NCI-H2171 (cell line): ENCODE results near the gene PIM2.
"Not testable (repeated sequence)": the region's sequence is repeated elsewhere in the genome, so short reads cannot be mapped to it uniquely, and the experiment has no call there.

Experiments used
- DNase-seq: peaks from one replicate; lab custom pipeline; 2025; lab: John Stamatoyannopoulos, UW

PIM2 gene

DNA sequence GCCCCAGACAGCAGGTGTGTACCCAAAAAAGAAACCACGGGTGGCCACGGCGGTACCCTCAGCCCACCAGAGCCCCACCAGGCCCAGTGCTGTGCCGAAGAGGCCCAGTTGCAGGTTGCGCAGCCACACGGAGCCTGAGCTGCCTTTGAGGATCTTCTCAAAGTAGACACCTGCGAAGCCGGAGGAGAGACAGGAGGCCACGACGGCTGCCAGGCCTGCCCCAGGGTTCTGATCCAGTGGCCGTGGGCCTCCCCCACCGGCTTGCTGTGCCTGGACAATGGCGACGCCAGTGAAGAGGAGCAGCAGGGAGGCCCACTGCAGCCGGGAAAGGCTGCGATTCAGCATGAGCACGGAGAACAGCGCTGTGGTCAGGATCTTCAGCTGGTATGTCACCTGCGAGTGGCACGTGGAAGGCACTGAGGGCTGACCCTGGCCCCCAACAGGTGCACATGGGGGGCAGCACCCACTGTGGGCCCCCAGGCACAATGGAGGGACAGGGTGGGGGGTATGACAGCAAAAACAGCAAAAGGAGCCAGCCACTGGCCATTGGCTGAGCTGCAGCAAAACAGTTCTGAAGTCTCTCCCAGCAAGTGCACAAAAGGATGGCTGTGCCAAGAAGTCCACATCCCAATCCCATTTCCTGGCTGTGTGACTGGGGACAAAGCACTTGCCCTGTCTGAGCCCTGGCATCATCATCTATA, 13.6 kb downstream of the PIM2 start:
- no peak for DNase-seq

DNA sequence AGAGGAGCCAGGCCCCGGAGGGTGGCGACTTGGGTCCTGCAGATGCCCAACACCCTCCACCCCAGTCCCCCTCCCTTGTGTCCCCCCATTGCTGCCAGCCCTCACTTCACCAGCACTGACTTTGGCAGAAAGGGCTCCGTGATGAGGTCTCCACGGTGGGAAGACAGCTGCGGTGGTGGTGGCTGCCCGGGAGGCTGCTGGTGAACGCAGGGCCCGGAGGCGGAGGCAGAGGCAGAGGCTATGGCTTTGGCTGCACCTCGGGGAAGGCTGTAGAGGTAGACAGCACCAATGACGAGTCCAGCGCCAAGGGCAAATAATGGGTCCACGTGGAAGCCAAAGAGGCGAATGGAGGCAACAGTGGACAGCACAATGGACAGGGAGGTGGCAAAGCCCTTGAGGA, 14.2 kb downstream of the PIM2 start:
- no peak for DNase-seq

DNA sequence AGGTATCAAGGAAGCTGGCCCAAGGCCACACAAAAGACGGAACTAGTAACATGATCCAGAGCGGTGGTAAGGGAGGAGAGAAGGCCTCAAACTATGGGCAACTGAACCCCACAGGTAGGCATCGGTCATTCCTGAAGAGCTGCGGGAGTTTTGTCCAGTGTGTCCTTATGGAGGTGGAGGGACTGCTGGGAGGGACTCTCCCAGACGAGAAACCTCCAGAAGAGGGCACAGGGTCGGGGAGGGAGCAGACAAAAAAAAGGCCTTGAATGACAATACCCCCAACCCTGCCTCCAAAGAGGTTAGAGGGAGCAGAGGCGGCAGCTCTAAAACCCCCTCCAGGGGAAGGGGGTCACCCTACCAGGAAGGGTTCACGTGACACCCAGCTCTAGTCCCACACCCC, 14.6 kb downstream of the PIM2 start:
- no peak for DNase-seq

DNA sequence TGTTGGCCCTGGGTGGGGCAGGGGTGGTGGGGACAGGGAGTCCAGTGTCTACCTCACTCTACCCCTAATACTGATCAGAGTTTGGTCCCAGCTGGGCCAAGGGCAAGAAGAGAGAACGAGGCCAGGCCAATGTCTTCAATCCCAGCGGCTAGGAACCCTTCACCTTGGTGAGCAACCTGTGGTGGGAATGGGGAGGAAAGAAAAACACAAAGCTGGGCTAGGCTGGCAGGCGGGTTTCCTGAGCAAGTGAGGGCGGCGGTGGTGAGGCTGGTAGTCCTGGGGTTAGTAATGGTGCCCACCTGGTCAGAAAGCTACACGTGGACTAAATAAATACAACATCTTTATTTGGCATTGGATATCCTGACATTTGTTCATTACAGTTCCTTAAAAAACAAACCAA, 15.5 kb downstream of the PIM2 start:
- no peak for DNase-seq

DNA sequence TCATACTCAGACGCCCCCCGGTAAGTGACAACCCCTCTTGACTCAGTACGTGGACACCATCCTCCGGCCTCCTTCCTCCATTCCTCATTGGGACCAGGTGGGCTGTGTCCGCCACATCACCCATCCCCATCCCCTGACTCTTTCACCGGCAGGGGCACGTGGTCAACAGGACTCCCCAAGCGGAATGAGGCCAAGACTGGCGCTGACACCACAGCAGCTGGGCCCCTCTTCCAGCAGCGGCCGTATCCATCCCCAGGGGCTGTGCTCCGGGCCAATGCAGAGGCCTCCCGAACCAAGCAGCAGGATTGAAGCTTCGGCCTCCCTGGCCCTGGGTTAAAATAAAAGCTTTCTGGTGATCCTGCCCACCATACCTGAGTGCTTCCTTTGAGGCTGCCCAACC, 16.0 kb downstream of the PIM2 start:
- no peak for DNase-seq

DNA sequence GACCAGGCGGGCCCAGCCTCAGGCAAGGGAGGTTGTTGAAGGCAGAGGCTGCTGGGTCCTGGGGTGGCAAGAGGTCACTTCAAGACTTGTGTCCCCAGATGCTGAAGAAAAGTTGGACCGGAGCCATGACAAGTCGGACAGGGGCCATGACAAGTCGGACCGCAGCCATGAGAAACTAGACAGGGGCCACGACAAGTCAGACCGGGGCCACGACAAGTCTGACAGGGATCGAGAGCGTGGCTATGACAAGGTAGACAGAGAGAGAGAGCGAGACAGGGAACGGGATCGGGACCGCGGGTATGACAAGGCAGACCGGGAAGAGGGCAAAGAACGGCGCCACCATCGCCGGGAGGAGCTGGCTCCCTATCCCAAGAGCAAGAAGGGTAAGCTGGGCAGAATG, 16.7 kb downstream of the PIM2 start:
- no peak for DNase-seq

DNA sequence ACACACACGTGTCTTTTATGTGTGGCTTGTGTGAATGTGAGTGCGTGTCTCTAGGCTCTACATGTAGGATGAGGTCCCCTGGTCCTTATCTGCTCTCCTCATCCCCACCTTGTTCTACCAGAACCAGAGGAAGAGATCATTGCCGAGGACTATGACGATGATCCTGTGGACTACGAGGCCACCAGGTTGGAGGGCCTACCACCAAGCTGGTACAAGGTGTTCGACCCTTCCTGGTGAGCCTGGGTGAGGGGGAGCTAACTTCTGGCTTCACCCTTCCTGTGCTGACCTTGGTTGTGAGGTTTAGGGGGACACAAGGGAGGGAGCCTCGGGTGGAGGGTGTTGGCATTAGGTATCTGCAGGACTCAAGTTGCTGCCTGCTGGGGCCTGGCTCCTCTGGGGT, 17.8 kb downstream of the PIM2 start:
- no peak for DNase-seq

DNA sequence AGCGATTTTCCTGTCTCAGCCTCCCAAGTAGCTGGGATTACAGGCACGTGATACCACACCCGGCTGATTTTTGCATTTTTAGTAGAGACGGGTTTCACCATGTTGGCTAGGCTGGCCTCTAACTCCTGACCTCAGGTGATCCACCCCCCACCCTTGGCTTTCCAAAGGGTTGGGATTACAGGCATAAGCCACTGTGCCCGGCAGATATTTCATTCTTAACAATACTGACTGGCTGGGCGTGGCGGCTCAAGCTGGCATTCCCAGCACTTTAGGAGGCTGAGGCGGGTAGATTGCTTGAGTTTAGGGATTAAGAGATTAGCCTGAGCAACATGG, 19.8 kb downstream of the PIM2 start:
- DNase-seq = no peak

DNA sequence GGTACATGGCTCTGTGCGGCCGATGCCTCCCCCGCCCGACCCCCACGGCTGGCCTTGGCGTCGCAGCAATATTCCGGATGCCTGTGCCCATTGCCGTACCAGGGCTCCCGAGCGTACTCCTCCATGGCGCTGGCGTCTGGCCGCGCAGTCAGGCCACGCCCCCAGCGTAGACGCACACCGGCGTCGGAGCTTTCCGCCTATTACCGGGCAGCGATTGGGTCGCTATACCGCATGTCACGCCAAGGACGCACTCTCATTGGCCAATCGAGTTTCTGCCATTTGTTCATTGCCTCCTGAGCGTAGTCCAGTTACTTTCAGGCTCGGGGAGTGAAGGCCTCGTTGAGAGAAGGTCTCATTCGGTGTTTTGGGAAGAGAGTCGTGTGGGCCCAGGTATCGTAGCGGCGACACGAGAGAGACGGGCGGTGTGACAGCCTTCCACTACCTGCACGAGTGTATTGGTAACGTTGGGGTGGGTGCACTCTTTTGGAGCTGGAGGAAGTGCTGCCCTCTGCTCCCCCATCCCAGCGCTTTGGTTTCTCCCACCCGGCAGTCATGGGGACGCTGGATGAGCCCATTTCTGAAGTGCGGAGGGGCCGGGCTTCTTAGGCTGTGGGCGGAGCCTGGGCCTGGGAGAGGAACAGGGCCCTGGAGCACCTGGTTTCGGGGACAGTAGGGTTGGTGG, 21.1 kb downstream of the PIM2 start, which contains the start of the genes PQBP1 and TIMM17B:
TSS of gene PQBP1 (plus strand) at position 306 of the 682 bp plus-strand sequence. CDS start 580 bp downstream, outside the sequence.
TSS of gene TIMM17B (minus strand) at position 144 of the 682 bp plus-strand sequence. CDS start at position 125, 19 bp downstream.
- DNase-seq = peak; percentile 80

DNA sequence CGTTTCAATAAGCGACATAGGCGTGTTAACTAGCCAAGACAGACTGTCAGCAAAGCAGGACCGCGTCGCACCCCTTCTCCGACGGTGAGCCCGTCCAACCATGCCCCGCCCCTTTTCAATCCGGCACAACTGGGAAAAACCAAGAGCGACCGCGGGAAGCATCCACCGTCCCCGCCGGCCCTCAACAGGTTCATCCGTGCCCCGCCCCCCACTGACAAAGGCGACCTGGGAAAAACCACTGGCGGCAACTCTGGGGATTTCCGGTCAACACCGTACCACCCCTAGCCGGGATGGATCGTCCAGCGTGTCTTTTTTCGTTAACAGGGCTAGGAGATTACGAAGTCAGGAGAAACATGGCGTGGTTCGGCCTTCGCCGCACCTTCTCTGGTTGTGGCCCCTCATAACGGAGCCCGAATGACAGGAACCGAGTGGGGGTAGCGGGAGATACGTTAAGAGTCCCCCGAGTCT, 21.6 kb downstream of the PIM2 start:
- DNase-seq = peak; percentile 74

DNA sequence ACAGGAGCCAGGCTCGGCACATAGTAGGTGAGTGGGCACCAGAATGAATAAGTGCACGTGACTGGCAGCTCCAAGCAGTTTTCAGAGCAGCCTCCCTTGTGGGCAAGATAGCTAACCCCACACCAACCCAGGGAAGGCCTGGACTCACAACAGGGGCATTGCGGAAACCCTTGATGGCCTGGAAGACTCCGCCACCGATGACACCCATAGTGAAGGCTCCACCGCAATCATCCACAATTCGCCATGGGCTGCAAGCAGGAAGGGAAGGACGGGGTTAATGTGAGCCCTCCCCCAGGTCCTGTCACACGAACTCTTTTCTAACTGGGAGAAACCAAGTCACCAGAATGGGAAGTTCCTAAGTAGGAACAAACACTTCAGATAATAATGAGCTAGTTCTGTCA, 22.2 kb downstream of the PIM2 start:
- no peak for DNase-seq

DNA sequence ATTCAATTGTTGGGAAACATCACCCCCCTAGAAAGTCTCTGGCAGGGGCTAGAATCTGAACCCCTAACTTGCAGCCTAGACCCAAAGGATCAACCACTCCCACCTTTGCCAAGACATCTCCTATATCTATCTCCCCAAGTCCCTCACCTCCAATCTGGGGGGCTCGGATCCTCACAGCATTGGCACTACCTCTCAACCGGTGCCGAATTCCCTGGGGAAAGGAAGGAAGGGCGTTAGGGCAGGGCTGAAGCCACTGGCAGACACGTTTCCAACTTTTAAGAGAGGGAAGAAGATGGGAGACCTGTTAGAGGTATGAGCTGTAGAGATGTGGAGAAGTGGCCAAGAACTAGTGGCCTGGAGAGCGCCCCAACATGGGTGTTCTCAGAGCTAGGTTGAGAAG, 23.9 kb downstream of the PIM2 start:
- DNase-seq = no peak

DNA sequence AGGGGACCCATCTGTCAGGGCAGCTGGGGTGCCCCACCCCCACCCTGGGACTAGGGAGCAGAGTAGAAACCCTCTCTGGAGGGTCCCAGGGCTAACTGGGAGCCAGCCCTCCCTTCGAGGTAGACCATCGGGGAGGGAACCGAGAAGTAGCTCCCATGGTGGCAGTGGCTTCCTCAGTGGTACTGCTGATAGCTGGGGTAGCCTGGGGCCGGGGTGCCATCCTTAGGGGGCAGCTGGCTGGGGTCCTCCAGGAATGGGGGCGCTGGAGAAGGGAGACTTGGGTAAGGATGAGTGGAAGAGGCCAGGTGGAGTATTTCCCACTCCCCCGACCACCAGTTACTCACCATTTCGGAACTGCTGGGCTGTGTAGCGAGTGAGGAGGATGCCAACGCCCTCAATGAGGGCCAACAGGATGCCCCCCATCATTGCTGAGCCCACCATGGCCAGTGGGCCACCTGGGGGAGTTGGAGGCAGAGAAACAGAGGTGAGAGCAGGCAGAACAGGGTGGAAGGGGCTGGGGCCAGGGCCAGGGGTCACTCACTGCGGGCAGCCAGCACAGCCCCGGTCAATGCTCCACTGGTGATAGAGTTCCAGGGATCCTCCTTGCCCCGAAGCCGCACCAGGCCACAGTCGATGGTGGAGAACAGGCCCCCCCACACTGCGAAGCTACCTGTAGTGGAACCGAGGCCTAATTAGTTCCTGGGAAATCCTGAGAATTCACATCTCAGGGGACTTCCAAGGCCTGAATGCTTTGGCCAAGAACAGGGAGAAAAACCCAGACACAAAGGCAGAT, 25.1 kb downstream of the PIM2 start:
- DNase-seq = no peak

DNA sequence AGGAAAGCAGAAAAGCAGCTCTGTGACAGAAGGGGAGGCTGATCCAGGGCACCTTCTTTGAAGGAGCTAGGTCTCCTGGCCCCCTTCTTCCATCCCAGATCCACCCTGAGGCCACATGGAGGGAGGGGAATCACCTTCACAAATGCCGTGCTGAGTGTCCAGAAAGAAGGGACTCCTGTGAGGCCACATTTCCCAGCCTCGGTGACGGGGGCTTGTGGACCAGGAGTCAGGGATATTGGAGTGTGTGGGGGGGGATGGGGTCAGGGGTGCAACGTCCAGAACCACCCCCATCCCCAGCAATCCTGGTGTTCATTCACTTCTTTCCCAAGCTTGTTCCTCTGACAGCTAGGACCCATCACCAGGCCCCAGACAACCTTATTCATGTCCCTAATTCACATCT, 25.9 kb downstream of the PIM2 start:
- DNase-seq = no peak

DNA sequence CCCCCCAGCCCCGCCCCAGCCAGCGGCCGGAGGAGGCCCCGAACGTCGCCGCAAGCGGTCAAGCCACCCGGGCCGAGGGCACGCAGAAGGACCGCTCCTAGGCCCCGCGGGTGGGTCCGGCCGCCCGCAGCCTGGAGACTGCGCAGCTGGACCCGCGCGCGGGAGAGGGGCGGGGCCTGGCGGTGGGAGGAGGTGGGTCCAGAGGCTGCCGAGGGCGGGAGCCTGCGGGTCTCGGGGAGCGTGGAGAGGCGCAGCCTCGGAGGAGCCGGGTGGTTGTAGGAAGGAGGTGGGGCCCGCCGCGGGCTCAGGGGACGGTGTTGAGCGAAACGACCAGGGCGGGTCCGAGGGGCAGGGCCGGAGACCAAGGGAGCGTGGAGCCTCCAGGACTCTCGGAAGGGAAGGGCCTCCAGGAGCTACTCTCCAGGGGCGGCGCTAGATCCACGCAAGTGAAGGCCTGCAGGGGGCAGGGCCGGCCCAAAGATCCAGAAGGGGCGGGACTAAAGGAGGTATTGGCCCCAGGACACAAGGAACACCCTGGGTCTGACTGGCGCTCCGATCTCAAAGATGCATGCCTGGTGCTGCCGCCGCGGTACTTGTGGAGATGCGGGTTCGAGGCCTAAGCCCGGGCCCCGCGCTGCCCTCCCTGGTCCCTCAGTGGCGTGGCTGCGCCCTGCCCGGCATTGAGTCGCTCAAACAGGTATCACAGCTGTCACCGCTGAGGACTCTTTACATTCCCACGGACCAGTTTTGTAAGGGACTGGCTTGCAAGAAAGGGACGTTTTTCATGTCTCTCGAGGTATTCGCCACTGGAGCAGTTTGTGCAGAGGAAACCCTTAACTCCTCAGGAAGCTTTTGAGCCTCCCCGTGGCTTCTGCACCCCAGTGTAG, 27.2 kb downstream of the PIM2 start:
- peak; percentile 86 for DNase-seq

DNA sequence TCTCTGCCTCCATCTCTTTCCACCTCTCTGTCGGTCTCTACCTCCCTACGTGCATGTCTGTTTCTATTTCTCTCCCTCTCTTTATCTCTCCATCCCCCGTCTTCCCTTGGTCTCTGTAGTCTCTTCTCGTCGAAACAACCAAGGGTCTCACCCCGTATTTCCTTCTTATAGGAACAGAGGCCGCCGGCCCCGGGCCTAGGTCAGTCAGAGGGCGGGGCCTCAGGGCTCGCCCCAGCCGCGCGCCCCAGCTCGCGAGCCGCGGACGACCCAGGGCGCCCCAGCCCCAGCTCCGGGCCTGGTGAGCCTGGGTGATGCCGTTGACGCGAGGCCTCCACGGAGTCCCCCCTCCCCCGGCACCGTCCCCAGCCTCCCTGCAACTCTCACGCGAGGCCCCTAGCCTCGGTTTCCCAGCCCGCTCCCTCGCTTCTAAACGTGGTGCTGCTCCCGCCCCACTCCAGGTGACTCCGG, 27.9 kb downstream of the PIM2 start:
- peak; percentile 8 for DNase-seq

DNA sequence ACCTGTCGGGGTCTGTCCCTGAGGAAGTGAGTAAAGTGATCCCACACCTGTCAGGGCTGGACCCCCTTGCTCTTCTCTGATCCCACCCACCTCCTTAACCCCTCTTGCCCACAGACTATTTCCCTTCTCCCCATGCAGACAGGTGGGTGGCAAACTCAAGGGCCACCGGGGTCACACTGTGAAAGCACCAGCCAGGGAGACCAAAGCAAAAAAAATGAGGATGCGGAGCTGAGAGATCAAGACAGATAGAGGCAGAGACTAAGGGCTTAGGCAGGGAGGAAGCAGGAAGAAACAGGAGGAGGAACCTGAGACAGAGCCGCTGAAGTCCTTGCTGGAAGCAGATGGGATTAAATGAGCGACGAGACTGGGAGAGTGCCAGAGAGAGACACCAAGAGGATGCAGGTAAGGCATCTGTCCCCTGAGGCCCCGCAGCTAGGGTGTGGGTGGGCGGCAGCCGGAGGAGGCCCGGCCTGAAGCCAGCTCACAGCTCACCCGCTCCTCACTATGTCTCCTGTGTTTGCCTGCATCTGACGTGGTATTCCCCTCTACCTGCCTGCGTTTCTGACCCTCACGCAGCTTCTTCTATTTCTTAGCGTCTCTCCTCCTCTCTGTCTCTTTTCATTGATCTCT, 28.4 kb downstream of the PIM2 start:
- peak; percentile 67 for DNase-seq

DNA sequence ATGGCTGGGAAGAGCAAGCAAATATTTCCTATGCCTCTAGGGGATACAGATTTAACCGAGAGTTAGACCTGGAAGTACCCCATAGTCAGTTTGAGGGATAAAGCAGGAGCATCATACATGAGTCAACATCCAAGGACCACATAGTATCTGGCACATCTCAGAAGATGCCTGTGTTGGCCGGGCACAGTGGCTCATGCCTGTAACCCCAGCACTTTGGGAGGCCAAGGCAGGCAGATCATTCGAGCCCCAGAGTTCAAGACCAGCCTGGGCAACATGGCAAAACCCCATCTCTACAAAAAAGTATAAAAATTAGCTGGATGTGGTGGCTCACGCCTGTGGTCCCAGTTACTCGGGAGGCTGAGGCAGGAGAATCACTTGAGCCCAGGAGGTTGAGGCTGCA, 32.2 kb downstream of the PIM2 start:
- DNase-seq = not testable (repeated sequence)

DNA sequence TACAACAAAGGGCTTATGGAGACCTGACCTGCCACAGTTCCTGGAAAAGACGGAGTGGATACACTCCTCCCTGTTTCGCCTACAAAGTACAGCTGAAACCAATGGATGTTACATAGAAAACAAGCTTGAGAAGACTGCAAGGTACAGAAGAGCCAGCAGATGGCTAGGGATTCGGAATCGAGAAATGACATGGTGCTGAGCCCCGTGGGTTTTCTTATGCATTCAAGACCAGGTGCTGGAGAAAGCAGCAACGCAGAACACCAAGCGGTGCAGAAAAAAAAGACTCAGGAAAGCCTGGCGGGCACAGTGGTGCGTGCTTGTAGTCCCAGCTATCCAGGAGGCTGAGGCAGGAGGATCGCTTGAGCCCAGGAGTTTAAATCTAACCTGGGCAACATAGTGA, 35.1 kb downstream of the PIM2 start:
- DNase-seq = peak; percentile 0

DNA sequence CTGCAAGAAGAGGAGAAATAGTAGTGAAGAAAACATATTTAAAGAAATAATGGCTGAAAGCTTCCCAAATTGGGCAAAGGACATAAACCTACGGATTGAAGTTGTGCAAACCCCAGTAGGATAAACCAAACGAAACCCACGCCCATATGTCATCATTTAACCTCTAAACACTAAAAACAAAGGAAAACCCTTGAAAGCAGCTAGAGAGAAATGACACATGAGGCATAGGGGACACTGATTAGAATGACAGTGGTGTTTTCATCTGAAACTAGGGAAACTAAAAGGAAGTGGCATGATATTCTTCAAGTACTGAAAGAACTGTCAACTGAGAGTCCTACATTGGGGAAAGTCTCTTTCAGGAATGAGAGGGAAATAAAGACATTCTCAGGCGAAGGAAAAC, 41.9 kb downstream of the PIM2 start:
- DNase-seq = not testable (repeated sequence)

DNA sequence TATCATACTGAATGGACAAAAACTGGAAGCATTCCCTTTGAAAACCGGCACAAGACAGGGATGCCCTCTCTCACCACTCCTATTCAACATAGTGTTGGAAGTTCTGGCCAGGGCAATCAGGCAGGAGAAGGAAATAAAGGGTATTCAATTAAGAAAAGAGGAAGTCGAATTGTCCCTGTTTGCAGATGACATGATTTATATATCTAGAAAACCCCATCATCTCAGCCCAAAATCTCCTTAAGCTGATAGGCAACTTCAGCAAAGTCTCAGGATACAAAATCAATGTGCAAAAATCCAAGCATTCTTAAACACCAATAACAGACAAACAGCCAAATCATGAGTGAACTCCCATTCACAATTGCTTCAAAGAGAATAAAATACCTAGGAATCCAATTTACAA, 46.8 kb downstream of the PIM2 start:
- not testable (repeated sequence) for DNase-seq
